Measurements from ENCODE around the gene ZIC1.

The ZIC1 gene

DNA sequence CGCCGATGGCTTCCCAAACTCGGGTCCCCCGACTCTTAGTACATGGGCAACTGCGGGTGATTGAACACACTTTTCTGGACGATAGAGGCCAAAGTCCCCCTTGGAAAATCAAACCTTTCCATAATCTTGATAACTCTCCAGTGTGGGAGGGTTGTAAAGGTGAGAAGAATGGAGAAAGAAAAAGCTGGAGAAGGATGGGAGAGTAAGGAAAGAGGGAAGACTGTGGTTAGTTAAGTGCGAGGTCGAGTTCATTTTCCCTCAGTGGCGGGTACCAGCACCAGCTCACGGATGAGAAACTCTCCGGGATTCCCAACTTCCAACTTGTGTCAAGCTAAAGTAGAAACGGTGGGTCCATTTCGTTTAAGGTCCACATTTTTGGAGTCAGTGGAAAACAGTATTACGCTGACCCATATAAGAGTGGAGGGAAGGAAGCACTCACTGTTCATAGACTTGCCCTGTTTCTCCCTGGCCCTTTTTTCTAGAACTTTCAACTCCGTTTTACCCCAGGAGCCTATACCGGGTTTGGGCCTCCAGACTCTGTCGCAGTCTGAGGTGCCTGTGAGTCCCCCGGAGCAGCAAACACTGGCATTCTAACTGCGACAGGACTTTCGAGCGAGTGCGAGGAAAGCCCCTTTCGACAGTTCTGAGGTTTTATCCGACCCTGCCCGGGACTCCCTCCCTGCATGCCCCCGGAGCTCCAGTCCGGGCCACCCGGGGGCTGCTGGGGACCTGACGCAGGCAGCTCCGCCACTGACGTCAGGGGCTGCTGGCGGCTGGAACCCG is 14.8 kb downstream of the ZIC1 start (continued):
- TF ChIP-seq ZNF518A (tag by site-specific recombination; conservative IDR thresholded peaks at IDR 0.05; ENCODE audit: low read depth) = no peak
- no peak for TF ChIP-seq ZNF670 (tag by site-specific recombination; IDR thresholded peaks at IDR 0.05; ENCODE audit: low read depth)
- TF ChIP-seq, protein P1, sequence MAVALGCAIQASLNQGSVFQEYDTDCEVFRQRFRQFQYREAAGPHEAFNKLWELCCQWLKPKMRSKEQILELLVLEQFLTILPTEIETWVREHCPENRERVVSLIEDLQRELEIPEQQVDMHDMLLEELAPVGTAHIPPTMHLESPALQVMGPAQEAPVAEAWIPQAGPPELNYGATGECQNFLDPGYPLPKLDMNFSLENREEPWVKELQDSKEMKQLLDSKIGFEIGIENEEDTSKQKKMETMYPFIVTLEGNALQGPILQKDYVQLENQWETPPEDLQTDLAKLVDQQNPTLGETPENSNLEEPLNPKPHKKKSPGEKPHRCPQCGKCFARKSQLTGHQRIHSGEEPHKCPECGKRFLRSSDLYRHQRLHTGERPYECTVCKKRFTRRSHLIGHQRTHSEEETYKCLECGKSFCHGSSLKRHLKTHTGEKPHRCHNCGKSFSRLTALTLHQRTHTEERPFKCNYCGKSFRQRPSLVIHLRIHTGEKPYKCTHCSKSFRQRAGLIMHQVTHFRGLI (tag by site-specific recombination; IDR thresholded peaks at IDR 0.05) = no peak
- TF ChIP-seq ZNF621 (tag by site-specific recombination; IDR thresholded peaks at IDR 0.05) = no peak
- TF ChIP-seq ZNF433 (tag by site-specific recombination; IDR thresholded peaks at IDR 0.05; ENCODE audit: low read depth) = no peak

DNA sequence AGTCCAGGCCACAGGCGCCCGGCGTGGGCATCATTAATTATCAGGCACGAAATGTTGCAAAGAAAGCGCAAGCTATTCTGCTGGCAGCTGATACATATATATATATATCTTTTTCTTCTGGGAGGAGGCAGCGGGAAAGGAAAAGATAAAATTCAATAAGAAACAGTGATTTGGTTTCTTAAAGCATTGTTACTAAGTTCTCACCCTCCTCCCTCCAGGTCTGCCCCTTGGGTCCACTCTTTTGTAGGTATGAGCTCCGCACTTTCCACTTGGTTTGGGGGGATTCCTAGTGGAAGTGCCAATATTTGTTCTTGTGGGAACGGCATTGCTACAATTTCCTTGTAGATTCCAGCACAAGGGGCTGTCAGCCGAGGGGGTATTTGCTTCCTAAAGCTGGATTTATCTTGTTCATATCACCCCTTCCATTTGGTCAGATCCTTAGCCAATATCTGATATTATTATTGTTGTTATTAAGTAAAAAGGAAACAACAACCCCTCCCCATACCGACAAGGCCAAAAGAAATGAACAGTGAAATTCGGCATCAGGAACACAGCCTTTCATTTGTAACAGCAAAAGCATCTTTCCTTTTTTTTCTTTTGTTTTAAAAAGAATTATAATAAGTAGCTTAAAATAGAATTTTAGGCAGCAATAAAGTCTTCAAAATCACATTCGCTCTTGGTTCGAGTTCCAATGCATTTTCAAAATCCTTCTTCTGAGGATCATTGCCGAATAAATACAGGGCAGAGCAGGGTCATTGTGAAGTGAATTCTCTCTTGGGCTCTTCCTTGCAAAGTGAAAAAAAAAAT is 15.6 kb downstream of the ZIC1 start:
- Histone ChIP-seq H3K27ac (ENCODE audit: extremely low read depth, low read depth, low read length) (no peak overlapping the region), H3K36me3 (ENCODE audit: control insufficient read depth in 2 of 2, insufficient read depth in 1 of 2, low read length in 2 of 2) (no peaks in the 10 kb centered on the region), H3K4me3 (ENCODE audit: low read depth, low read length) (no peak overlapping the region), H3K9me3 (ENCODE audit: control insufficient read depth, insufficient read depth, low read depth, low read length) (no peaks in the 10 kb centered on the region), H3K4me1 (ENCODE audit: control insufficient read depth, insufficient read depth, low read length) (no peaks in the 10 kb centered on the region)
- ChIA-PET CTCF (interaction anchor here (0.7 to 1.2 kb wide), 2 partner anchors 9 to 1007 kb away, joined by 3 to 4 read pairs; no protein-coding TSS in a partner anchor), POLR2A (no interaction called here)
- TF ChIP-seq ZNF623 (tag by site-specific recombination; IDR thresholded peaks at IDR 0.05) (no peak), ZNF585B (tag by site-specific recombination; IDR thresholded peaks at IDR 0.05) (no peak), ZNF302 (tag by site-specific recombination; IDR thresholded peaks at IDR 0.05; ENCODE audit: low read depth) (no peak), BCL6B (tag by site-specific recombination; IDR thresholded peaks at IDR 0.05) (no peak), ZNF266 (tag by site-specific recombination; IDR thresholded peaks at IDR 0.05; ENCODE audit: low read depth) (no peak), ZBTB1 (tag by site-specific recombination; IDR thresholded peaks at IDR 0.05) (no peak), ZNF362 (tag by site-specific recombination; IDR thresholded peaks at IDR 0.05) (no peak), ZNF24 (tag by site-specific recombination; IDR thresholded peaks at IDR 0.05) (no peak), ZNF776 (tag by site-specific recombination; IDR thresholded peaks at IDR 0.05; ENCODE audit: borderline replicate concordance) (no peak), ZBTB17 (tag by site-specific recombination; IDR thresholded peaks at IDR 0.05) (no peak), ZNF146 (tag by site-specific recombination; IDR thresholded peaks at IDR 0.05) (no peak), ZNF19 (tag by site-specific recombination; IDR thresholded peaks at IDR 0.05; ENCODE audit: low read depth) (no peak), BCL11B (tag by site-specific recombination; IDR thresholded peaks at IDR 0.05; ENCODE audit: low read depth) (no peak), ZNF792 (tag by site-specific recombination; IDR thresholded peaks at IDR 0.05) (no peak), ZNF549 (tag by site-specific recombination; IDR thresholded peaks at IDR 0.05) (no peak), BCL11A (tag by site-specific recombination; IDR thresholded peaks at IDR 0.05; ENCODE audit: low read depth) (no peak), ZNF501 (tag by site-specific recombination; IDR thresholded peaks at IDR 0.05) (no peak), ZNF37A (tag by site-specific recombination; IDR thresholded peaks at IDR 0.05) (no peak)
- TF ChIP-seq, protein P2, sequence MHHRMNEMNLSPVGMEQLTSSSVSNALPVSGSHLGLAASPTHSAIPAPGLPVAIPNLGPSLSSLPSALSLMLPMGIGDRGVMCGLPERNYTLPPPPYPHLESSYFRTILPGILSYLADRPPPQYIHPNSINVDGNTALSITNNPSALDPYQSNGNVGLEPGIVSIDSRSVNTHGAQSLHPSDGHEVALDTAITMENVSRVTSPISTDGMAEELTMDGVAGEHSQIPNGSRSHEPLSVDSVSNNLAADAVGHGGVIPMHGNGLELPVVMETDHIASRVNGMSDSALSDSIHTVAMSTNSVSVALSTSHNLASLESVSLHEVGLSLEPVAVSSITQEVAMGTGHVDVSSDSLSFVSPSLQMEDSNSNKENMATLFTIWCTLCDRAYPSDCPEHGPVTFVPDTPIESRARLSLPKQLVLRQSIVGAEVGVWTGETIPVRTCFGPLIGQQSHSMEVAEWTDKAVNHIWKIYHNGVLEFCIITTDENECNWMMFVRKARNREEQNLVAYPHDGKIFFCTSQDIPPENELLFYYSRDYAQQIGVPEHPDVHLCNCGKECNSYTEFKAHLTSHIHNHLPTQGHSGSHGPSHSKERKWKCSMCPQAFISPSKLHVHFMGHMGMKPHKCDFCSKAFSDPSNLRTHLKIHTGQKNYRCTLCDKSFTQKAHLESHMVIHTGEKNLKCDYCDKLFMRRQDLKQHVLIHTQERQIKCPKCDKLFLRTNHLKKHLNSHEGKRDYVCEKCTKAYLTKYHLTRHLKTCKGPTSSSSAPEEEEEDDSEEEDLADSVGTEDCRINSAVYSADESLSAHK (tag by site-specific recombination; IDR thresholded peaks at IDR 0.05) = no peak

Data from HEK293 (cell line).